Stimulated activated CD8-positive, alpha-beta memory T cell treated with anti-CD3 and anti-CD28 coated beads, Interleukin-12 subunit alpha, Interleukin-12 subunit beta, amount 100 ng/mL, for 4 hours (primary cell): ENCODE measurements around the gene NCOA7.
"Not testable (repeated sequence)": the region's sequence is repeated elsewhere in the genome, so short reads cannot be mapped to it uniquely, and the experiment has no call there.

Experiments
- DNase-seq: peaks from one replicate; pipeline ENCODE4 v3.0.0-alpha.2; 2020; ENCODE audit warnings: low read depth

Gene NCOA7

DNA sequence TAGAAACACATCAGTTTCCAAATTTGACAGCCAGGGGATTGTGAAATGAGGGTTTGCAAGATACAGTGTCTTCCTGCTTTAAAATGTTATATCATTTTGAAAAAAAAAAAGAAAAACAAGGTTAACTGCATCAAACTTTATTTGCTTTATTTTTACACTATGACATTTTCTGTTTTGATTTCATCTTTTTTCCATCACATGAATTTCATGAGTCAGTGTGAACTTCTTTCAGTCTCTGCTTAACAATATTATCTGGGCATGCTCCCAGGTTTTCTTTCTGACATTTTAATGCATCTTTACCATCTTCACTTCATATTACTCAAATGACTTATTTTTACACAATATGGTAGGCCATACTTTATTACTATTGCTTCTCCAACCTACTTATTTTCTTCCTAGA is 1.9 kb downstream of the NCOA7 start:
- DNase-seq, result no peak

GRCh38 chr6:125793280-125793679 is 2.5 kb downstream of the NCOA7 start:
- no peak for DNase-seq

DNA sequence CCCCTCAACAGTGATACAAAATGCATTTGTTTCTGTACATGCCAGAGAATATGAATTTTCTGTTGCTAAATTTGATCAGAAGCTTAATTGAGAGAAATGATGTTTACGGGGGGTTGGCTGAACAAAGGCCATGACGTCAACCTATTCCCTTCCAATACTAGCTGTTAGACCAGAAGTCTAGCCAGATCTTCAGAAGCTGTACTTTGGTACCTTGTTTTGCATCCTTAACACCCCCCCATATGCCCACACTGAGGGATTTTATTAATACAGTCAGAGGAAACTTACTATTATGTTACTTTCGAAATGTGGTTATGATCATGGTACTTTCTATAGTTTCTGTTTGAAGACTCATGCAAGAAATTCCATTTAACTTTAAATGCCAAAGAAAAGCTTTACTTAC is 3.1 kb downstream of the NCOA7 start:
- no peak for DNase-seq

DNA sequence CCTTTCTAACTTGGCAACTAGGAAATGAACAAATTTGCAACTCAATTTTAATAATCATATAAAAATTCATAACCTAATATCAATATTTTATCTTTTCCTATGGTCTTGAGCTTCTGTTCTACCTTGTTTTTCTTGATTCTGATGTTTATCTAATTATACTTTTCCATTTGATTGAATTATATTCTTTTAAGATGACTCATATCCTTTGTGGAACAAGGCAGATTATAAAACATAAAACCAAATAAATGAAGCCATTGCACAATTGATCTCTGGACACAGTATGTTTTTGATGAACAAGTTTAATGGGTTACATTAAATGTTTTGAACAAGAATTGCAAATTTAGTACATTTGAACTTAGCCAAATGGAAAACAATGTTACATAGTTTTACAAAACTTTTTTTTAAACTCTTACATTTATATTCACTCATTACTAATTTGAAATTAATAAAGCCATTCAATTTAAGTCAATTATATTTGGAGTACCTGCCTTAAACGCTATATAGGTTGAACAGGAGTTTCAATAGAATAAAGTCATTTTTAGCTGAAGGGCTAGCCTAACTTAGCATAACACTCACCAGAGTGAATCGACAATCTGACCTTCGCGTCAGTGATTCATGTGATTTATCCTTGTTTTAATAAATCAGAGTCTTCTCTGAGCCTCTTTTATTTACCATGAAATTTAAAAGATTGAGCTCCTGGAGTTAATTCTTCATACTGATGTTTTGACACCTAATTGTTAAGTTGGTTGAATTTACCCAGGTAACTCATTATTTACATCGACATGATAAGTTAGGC is 3.8 kb downstream of the NCOA7 start:
- DNase-seq, result no peak

DNA sequence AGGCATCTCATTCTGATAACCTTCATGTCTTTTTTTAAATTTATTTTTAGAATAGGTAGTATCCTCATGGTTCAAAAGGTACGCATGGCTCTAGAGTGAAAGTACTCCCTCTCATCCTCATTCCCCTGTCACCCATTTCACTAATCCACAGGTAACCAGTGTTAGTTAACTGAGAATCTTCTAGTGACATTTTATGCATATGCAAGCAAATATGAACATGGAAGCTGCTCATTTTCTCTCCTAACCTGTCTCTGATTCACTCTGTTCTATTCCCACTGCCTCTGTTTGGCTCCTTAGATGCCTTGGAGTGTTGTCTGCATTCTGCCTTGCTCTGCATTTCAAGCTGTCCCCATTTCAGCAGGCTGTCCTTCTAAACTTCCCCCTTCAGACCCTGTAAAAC is 4.5 kb downstream of the NCOA7 start:
- no peak for DNase-seq

- no peak for DNase-seq
Measured at GRCh38 chr6:125797120-125797885, 6.5 kb downstream of the NCOA7 start.

GRCh38 chr6:125797886-125798444 is 7.2 kb downstream of the NCOA7 start:
- no peak for DNase-seq

DNA sequence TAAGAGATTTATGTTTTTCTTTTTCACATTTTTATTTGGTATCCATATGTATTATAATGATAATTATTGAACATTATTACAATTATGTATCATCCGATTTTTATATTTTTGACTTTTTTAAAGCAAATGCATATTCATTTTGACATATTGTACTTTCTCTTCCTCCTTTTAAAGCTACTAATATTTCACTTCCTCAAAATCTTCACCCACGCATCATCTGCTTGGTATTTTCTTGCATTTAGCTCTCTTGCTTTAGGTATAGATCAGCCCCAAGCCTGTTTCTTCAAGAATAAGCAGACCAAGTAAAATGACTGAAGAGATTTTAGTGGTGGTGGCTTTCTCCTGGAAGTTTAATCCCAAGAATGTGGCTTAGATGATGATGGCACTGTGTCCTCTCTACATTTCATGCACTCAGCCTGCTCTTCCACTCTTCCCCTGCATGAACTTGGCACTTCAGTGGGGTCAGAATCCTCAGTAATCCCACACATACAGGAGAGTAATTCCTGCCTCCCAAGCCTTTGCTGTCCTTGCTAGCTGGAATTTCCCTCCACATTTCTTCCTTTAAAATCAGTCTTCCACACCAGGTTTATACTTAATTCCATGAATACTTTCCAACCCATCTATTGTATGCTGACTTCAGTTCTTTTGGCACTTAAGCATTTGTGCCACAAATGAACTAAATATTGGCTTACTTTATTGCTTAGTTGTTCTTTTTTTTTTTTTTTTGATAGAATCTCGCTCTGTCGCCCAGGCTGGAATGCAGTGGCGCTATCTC is 8.2 kb downstream of the NCOA7 start:
- no peak for DNase-seq

DNA sequence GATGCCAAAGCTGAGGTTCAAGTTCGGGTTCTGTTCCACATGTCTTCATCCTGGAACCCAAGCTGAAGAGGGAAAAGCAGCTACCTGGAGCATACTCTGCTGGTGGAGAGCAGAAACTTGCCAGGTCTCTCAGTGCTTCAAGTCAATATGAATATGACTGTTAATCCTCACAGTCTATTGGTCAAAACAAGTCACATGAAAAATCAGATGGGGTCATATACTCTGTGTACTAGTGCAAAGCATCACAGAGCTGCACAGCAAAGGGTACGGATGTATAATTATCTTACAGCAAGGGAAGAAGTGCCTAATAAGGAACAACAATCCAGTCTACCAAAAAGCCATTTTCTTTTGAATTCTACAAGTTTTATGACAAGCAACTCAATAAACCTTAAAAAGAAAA is 11.6 kb downstream of the NCOA7 start:
- DNase-seq, result no peak

DNA sequence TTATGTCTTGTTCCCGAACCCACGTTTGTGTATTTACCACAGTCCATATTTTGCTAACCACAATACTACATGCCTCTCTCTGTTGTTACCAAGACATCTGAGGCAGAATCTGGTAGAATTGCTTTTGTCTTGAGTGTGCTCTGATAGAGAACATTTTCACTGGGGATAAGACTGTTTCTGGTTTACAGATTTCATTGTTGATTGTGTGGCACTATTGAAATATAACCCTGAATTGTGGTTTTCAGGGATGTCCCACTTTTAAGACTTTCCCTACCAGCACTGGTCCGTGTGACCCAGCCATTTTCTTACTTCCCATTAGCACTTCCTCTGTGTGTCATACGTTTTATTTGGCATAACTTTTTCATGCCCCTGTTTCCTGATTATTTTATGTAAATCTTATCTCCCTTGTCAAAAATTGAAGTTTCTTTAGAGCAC is 12.2 kb downstream of the NCOA7 start:
- no peak for DNase-seq

DNA sequence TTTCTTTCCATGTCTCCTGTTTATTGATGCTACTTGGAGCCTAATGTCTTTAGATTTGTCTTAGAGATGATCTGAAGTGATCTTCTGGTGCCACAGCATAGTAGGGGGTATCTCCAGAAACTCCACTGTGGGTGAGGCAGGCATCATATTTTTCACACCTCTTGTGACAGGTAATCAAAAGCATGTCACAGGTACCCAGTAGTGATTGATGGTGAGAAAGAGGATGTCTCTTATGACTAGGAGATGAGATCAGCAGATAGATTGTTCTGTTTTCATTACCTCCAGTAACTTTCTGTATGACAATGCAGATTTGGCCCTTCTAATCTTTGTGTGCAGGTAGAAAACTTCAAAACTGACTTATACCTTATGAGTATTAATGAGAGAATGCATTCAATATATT is 13.5 kb downstream of the NCOA7 start:
- DNase-seq, result no peak

DNA sequence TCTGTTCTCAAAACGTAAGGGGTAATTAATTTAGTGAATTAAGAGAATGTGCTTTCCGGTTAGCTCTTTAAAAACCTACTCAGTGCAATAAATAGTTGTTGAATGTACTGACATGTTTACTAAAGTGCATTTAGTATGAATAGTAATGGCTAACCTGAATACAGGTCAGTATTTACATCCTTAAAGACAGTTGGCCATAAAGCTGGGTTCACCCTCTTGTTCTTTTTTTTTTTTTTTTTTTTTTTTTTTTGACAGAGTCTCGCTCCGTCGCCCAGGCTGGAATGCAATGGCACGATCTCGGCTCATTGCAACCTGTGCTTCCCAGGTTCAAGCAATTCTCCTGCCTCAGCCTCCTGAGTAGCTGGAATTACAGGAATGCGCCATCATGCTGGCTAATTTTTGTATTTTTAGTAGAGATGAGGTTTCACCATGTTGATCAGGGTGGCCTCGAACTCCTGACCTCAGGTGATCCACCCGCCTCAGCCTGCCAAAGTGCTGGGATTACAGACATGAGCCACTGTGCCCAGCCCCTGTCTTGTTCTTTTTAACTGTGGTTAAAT is 14.2 kb downstream of the NCOA7 start:
- not testable (repeated sequence) for DNase-seq

DNA sequence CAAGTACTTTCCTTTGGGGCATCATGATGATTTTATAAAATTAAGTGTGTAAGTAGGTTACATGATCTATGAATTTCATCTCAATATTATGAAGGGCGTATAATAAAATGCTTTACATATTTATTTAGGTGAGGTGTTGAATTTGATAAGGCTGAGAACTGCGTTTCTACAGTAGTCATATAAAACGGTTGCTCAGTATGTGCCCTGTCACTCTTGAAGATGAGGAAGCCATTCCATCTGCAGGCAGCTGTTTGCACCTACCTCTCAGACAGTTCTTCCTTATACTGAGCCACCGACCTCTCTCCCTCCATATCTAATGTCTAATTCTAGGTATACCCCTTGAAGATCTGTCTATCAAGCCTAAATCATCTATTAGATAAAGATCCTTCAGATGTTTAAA is 16.1 kb downstream of the NCOA7 start:
- DNase-seq, result no peak

DNA sequence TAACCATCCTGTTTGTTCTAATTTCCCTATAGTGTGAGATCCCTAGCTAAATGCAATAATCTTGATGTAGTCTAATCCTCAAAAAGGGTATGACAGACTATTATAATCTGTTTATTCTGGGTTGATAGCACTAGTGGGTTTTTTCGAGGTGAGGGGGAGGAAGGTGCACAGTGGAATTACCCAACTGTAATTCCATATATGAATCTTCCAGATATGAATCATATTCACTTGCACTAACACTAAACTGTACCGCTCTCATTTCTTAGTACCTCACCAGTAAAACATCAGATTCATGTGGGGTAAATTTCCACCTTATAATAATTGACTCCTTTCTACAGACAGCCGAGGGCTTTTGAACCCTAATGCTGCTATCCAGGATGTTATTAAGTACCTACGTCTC is 16.5 kb downstream of the NCOA7 start:
- DNase-seq, result no peak

- no peak for DNase-seq
Measured at GRCh38 chr6:125808060-125808459, 17.3 kb downstream of the NCOA7 start.

GRCh38 chr6:125808591-125808990 is 17.8 kb downstream of the NCOA7 start:
- DNase-seq, result no peak

GRCh38 chr6:125809570-125810170 is 18.9 kb downstream of the NCOA7 start:
- no peak for DNase-seq

GRCh38 chr6:125810445-125810844 is 19.7 kb downstream of the NCOA7 start:
- DNase-seq, result no peak

GRCh38 chr6:125811259-125811658 is 20.5 kb downstream of the NCOA7 start:
- no peak for DNase-seq

- no peak for DNase-seq
Measured at GRCh38 chr6:125812394-125813292, 21.9 kb downstream of the NCOA7 start.

DNA sequence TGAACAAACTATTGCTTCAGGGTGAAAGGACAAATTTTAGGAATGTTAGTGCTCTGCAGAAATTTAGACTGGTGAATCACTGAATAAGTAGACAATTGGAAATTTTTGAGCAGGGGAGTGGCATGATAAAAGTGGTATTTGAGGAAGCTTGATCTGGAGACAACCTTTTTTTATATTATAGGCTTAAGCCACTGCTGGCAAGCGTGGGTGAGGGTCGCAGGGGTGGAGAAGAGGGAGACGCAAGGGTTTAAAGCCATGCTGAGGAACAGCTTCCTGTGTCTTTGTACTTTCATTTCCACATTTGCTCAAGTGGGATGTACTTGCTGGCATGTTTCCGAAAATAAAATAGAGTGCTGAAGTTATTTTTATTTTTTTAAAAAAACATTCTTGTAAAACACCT is 23.7 kb downstream of the NCOA7 start:
- no peak for DNase-seq
